A673 (cell line): ENCODE measurements around the gene RAB11FIP4. TPM values are rescaled to one million over a fixed set of nuclear protein-coding genes. Genes with fewer than 3 reads are reported as not detected.

ENCODE experiments used
- BruUV-seq: library from RNA; stranded (reverse); fragments of 400-500 nt; replicated peaks from 2 replicates; lab custom pipeline; 2021; lab: Mats Ljungman, UMichigan
- CTCF ChIA-PET: fragments of 300-600 bp; sonication (Branson Sonifier 250); formaldehyde crosslinking; loops from one replicate; lab custom pipeline; 2022; ENCODE audit warnings: antibody characterized with exemption; lab: Charles Lee
- POLR2A ChIA-PET: fragments of 300-600 bp; sonication (Branson Sonifier 250); formaldehyde crosslinking; loops from one replicate; lab custom pipeline; 2022; ENCODE audit warnings: antibody characterized with exemption; ENCODE audit not compliant: low non-redundant PET; lab: Charles Lee
- DNase-seq: peaks from one replicate; pipeline ENCODE4 v3.0.0-alpha.2; 2015; ENCODE audit warnings: low spot score
- H3K27ac ChIP-seq: fragments of 200-600 bp; sonication (generic); 2 replicates; pipeline ENCODE4 v1.5.1; 2016; ENCODE audit warnings: mixed run types, low read depth, mild to moderate bottlenecking, mixed read lengths, antibody characterized with exemption, low read length; ENCODE audit not compliant: poor library complexity, severe bottlenecking
- H3K27me3 ChIP-seq: fragments of 200-600 bp; sonication (generic); replicated peaks from 2 replicates; pipeline ENCODE4 v1.6.1; 2017; ENCODE audit warnings: mixed run types, low read depth, mild to moderate bottlenecking, mixed read lengths, antibody characterized with exemption, low read length; ENCODE audit not compliant: insufficient read depth, poor library complexity
- H3K36me3 ChIP-seq: fragments of 200-600 bp; sonication (generic); 2 replicates; pipeline ENCODE4 v1.6.1; 2016; ENCODE audit warnings: mixed run types, mild to moderate bottlenecking, mixed read lengths, antibody characterized with exemption, low read length; ENCODE audit not compliant: insufficient read depth, poor library complexity, severe bottlenecking
- H3K4me1 ChIP-seq: fragments of 200-600 bp; sonication (generic); 2 replicates; pipeline ENCODE4 v1.6.1; 2017; ENCODE audit warnings: mixed run types, mild to moderate bottlenecking, mixed read lengths, antibody characterized with exemption, low read length; ENCODE audit not compliant: insufficient read depth, poor library complexity, severe bottlenecking
- H3K4me3 ChIP-seq: fragments of 200-600 bp; sonication (generic); 2 replicates; pipeline ENCODE4 v1.5.1; 2016; ENCODE audit warnings: low read depth, mixed run types, mild to moderate bottlenecking, mixed read lengths, low read length; ENCODE audit not compliant: poor library complexity, severe bottlenecking
- H3K9me3 ChIP-seq: fragments of 200-600 bp; sonication (generic); 2 replicates; pipeline ENCODE4 v1.6.1; 2016; ENCODE audit warnings: mixed run types, low read depth, mild to moderate bottlenecking, mixed read lengths, antibody characterized with exemption, low read length; ENCODE audit not compliant: poor library complexity, severe bottlenecking
- CTCF ChIP-seq: fragments of 300-800, 200-600 bp; sonication (generic); conservative IDR thresholded peaks from 2 replicates; pipeline ENCODE4 v1.5.1; 2017; ENCODE audit warnings: low read depth, mild to moderate bottlenecking, antibody characterized with exemption, low read length, moderate library complexity, mixed read lengths
- EZH2 ChIP-seq: fragments of 200-600 bp; sonication (generic); IDR thresholded peaks from 2 replicates; pipeline ENCODE4 v1.6.1; 2017; ENCODE audit warnings: borderline replicate concordance, low read depth, mild to moderate bottlenecking, mixed read lengths, antibody characterized with exemption, low read length; ENCODE audit not compliant: poor library complexity, severe bottlenecking
- intact Hi-C: fragments of 100-400 bp; cut with micrococcal nuclease; formaldehyde crosslinking; loops from one replicate; pipeline ENCODE4 v1.10.0; 2022; ENCODE audit not compliant: unreplicated experiment
- total RNA-seq: library from RNA; stranded (reverse); gene quantifications from 2 replicates; pipeline ENCODE4 v1.2.3, GENCODE V29; 2021

The RAB11FIP4 gene
- total RNA-seq, 1 experiment from 2014 or later = 2.4 TPM

- ChIA-PET CTCF (no interaction called here), POLR2A (no interaction called here)
- no peak overlapping the region for H3K27ac ChIP-seq
- H3K9me3 ChIP-seq = no peaks in the 10 kb centered on the region
- DNase-seq = no peak
- H3K4me1 ChIP-seq = no peaks in the 10 kb centered on the region
- TF ChIP-seq EZH2 = no peak
- no peak for TF ChIP-seq CTCF
- no peaks in the 10 kb centered on the region for H3K27me3 ChIP-seq
- intact Hi-C loops = no loop called here
- no peaks in the 10 kb centered on the region for H3K36me3 ChIP-seq
- BruUV-seq = no TSS peak
- H3K4me3 ChIP-seq = no peak overlapping the region
These were observed 2.3 kb downstream of the RAB11FIP4 start for GRCh38 chr17:31393749-31394146.

GRCh38 chr17:31394544-31394943 lies 3.1 kb downstream of the RAB11FIP4 start:
- peak; percentile 54 for DNase-seq
- Histone ChIP-seq H3K4me3 (no peak overlapping the region), H3K9me3 (no peaks in the 10 kb centered on the region), H3K27me3 (no peaks in the 10 kb centered on the region), H3K27ac (no peak overlapping the region), H3K4me1 (no peaks in the 10 kb centered on the region), H3K36me3 (no peaks in the 10 kb centered on the region)
- CTCF ChIA-PET = no interaction called here
- intact Hi-C loops = no loop called here
- BruUV-seq = no TSS peak
- no peak for TF ChIP-seq CTCF
- no peak for TF ChIP-seq EZH2
- POLR2A ChIA-PET = no interaction called here

- no peaks in the 10 kb centered on the region for H3K27me3 ChIP-seq
- no TSS peak for BruUV-seq
- no peaks in the 10 kb centered on the region for H3K9me3 ChIP-seq
- DNase-seq = no peak
- intact Hi-C loops = no loop called here
- CTCF ChIA-PET = no interaction called here
- TF ChIP-seq CTCF (no peak), EZH2 (no peak)
- H3K4me1 ChIP-seq = no peaks in the 10 kb centered on the region
- H3K4me3 ChIP-seq = no peak overlapping the region
- H3K27ac ChIP-seq = no peak overlapping the region
- H3K36me3 ChIP-seq = no peaks in the 10 kb centered on the region
- POLR2A ChIA-PET = no interaction called here
These were observed 5.9 kb downstream of the RAB11FIP4 start for GRCh38 chr17:31397256-31397939.
